Natural killer cell treated with Interleukin-12 subunit alpha and Interleukin-12 subunit beta and Interleukin-15 and Interleukin-18, amount 100 ng/mL, for 72 hours (primary cell): ENCODE data around the gene YIPF2. TPM values are rescaled to one million over a fixed set of nuclear protein-coding genes. Genes with fewer than 3 reads are reported as not detected.

Source experiments
- ATAC-seq, 2 donors: fragments of 150-1000 bp; cut with Tn5 transposase in 1 of 2; sonication (Bioruptor Pico), chemical (Tn5 transposase) in 1 of 2; 2 replicates each; pipeline ENCODE4 v1.10.0; 2021
- DNase-seq: peaks from one replicate; pipeline ENCODE4 v3.0.0; 2022; ENCODE audit warnings: low spot score
- H3K27ac Mint-ChIP-seq, 2 donors: 1 replicate in 1 of 2; 2 replicates in 1 of 2; pipeline ENCODE4 v1.8.0; 2022; ENCODE audit warnings: mixed read lengths in 2 of 2, mild to moderate bottlenecking in 1 of 2, moderate library complexity in 1 of 2
- H3K27me3 Mint-ChIP-seq, 2 donors: 1 replicate in 1 of 2; 2 replicates in 1 of 2; pipeline ENCODE4 v1.8.0; 2022; ENCODE audit warnings: mixed read lengths in 2 of 2
- H3K36me3 Mint-ChIP-seq: one replicate; pipeline ENCODE4 v1.8.0; 2022; ENCODE audit warnings: mixed read lengths
- H3K4me1 Mint-ChIP-seq, 2 donors: 1 replicate in 1 of 2; 2 replicates in 1 of 2; pipeline ENCODE4 v1.8.0; 2022; ENCODE audit warnings: low read depth in 2 of 2, mixed read lengths in 2 of 2, mild to moderate bottlenecking in 1 of 2
- H3K4me3 Mint-ChIP-seq: one replicate; pipeline ENCODE4 v1.8.0; 2022; ENCODE audit warnings: mixed read lengths
- H3K9me3 Mint-ChIP-seq: 2 replicates; pipeline ENCODE4 v1.8.0; 2022; ENCODE audit warnings: mixed read lengths
- total RNA-seq, 2 donors: library from RNA; stranded (reverse); gene quantifications; one replicate each; pipeline ENCODE4 v1.2.3, GENCODE V29; 2022

YIPF2 gene
- total RNA-seq, 2 donors from 2014 or later = 33.8 to 37.2 TPM

DNA sequence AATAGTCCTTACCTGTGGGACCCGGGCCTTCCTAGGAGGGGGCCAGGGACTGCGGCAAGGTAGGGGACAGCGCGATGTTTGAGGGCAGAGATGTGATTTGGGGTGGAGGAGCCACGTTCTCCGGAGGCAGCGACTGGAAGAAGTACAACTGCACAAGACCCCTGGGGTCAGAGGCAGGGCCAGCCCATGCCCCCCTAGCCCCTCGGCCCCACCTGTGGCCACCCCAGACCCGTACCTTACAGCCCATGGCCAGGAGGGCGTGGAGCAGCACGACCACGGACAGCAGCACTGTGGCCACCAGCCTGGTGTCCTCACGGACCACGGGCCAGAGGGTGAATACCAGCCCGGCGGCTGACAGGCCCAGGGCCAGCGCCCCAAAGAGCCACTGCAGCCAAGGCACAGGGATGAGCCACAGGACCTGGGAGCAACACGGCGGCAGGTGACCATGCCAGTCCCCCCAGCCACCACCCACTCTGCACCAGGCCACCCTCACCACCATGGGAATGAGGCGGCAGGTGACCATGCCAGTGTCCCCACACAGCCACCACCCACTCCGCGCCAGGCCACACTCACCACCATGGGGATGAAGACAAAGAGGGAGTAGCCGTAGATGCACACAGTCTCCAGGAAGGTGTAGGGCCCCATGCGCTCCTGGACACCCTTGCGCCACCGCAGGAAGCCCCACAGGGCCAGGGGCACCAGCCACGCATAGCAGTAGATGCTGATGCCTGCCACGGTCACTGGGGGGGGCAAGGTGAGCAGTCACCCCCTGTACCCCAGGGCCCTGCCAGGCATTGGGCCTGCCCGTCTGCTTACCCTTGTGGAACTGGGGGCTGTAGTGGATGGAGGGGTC lies 5.0 kb downstream of the YIPF2 start:
- Mint-ChIP-seq H3K9me3 (no peaks in the 10 kb centered on the region), H3K27ac (no peak overlapping the region), H3K4me3 (no peak overlapping the region), H3K27me3 (no peaks in the 10 kb centered on the region), H3K4me1 (peaks cover 5 to 12% of the 10 kb centered on the region in 2 donors), H3K36me3 (no peaks in the 10 kb centered on the region)
- DNase-seq = no peak
- ATAC-seq = no peak

DNA sequence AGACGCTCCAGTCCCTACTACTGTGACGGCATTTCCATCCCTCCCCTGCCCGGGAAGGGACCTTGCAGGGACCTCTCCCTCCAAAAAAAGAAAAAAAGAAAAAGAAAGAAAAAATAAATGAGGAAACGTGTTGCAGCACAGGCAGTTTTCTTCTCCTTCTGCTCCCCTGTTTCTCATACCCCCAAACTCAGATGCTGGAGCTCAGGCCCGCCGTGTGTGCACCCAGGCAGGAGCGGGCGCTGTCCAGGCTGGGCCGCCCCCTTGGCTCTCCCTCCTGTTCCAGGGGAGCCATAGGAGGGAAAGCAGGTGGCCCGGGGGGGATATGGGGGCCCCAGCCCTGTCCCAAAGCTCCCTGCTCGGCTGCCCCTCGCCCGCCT lies 5.8 kb downstream of the YIPF2 start:
- no peak overlapping the region for H3K27ac Mint-ChIP-seq
- no peak for ATAC-seq
- no peaks in the 10 kb centered on the region for H3K9me3 Mint-ChIP-seq
- no peaks in the 10 kb centered on the region for H3K36me3 Mint-ChIP-seq
- no peak overlapping the region for H3K4me3 Mint-ChIP-seq
- DNase-seq = no peak
- H3K4me1 Mint-ChIP-seq = peaks cover 5 to 7% of the 10 kb centered on the region in 2 donors
- H3K27me3 Mint-ChIP-seq = no peaks in the 10 kb centered on the region

DNA sequence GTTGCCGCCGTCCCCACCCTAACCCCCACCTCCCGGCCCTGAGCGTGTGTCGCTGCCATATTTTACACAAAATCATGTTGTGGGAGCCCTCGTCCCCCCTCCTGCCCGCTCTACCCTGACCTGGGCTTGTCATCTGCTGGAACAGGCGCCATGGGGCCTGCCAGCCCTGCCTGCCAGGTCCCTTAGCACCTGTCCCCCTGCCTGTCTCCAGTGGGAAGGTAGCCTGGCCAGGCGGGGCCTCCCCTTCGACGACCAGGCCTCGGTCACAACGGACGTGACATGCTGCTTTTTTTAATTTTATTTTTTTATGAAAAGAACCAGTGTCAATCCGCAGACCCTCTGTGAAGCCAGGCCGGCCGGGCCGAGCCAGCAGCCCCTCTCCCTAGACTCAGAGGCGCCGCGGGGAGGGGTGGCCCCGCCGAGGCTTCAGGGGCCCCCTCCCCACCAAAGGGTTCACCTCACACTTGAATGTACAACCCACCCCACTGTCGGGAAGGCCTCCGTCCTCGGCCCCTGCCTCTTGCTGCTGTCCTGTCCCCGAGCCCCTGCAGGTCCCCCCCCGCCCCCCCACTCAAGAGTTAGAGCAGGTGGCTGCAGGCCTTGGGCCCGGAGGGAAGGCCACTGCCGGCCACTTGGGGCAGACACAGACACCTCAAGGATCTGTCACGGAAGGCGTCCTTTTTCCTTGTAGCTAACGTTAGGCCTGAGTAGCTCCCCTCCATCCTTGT lies 6.4 kb downstream of the YIPF2 start:
- Mint-ChIP-seq H3K9me3 (no peaks in the 10 kb centered on the region), H3K4me3 (no peak overlapping the region), H3K27me3 (no peaks in the 10 kb centered on the region), H3K27ac (no peak overlapping the region), H3K4me1 (peaks cover under 1 to 3% of the 10 kb centered on the region in 2 donors), H3K36me3 (no peaks in the 10 kb centered on the region)
- ATAC-seq (no peak), DNase-seq (no peak)

DNA sequence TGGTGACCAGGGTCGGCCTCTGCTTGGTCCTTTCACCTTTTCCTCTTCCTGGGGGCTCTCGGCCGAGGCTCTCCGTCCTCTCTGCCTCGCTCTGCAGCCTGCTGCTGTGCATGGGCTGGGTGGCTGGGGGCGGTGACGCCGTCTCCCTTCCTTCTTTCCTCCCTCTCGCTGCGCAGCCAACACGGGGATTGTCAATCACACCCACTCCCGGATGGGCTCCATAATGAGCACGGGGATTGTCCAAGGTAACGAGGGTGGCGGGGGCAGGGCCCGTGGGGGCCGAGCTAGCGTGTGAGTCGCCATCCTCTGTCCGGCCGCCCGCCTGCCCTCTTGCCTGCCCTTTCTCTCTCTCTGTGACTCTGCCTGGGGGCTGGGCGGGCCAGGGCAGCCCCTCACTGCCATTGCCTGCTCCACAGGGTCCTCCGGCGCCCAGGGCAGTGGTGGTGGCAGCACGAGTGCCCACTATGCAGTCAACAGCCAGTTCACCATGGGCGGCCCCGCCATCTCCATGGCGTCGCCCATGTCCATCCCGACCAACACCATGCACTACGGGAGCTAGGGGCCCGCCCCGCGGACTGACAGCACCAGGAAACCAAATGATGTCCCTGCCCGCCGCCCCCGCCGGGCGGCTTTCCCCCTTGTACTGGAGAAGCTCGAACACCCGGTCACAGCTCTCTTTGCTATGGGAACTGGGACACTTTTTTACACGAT lies 7.1 kb downstream of the YIPF2 start:
- ATAC-seq = no peak
- no peak overlapping the region for H3K4me3 Mint-ChIP-seq
- no peaks in the 10 kb centered on the region for H3K36me3 Mint-ChIP-seq
- H3K9me3 Mint-ChIP-seq = no peaks in the 10 kb centered on the region
- no peak for DNase-seq
- H3K27ac Mint-ChIP-seq = no peak overlapping the region
- no peaks in the 10 kb centered on the region for H3K27me3 Mint-ChIP-seq
- peaks cover 0 to 3% of the 10 kb centered on the region in 2 donors for H3K4me1 Mint-ChIP-seq

DNA sequence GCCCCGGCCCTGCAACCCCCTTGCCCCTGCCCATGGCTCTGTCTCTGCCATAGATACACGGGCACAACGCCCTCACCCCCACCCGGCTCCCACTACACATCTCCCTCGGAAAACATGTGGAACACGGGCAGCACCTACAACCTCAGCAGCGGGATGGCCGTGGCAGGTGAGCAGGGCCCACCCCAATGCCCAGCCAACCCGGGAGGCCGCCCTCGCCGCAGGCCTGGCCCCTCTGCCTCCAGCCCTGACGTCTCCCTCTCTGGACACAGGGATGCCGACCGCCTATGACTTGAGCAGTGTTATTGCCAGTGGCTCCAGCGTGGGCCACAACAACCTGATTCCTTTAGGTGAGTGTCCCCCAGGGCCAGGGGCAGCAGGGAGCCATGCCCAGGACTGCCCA lies 7.7 kb downstream of the YIPF2 start:
- no peak overlapping the region for H3K27ac Mint-ChIP-seq
- no peaks in the 10 kb centered on the region for H3K36me3 Mint-ChIP-seq
- no peaks in the 10 kb centered on the region for H3K27me3 Mint-ChIP-seq
- H3K9me3 Mint-ChIP-seq = no peaks in the 10 kb centered on the region
- no peak overlapping the region for H3K4me3 Mint-ChIP-seq
- ATAC-seq (no peak), DNase-seq (no peak)
- peaks cover 0 to 3% of the 10 kb centered on the region in 2 donors for H3K4me1 Mint-ChIP-seq

DNA sequence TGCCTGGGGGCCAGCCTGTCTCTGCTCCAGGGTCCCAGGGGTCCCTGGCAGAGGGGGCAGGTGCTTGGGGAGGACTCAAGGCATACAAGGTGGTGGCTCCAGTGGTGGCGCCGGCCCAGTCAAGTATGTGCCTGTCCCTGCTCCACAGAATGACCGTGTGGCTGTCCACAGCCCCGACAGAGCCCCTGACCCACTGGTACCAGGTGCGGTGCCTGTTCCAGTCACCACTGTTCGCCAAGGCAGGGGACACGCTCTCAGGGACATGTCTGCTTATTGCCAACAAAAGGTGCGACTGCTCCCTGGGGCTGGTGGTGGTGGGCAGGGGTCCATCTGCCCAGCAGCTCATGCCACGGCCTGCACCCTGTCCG lies 8.2 kb downstream of the YIPF2 start:
- H3K36me3 Mint-ChIP-seq = no peaks in the 10 kb centered on the region
- no peak overlapping the region for H3K4me3 Mint-ChIP-seq
- no peaks in the 10 kb centered on the region for H3K9me3 Mint-ChIP-seq
- no peaks in the 10 kb centered on the region for H3K27me3 Mint-ChIP-seq
- no peak for ATAC-seq
- no peak overlapping the region for H3K27ac Mint-ChIP-seq
- peaks cover 0 to 3% of the 10 kb centered on the region in 2 donors for H3K4me1 Mint-ChIP-seq
- no peak for DNase-seq

DNA sequence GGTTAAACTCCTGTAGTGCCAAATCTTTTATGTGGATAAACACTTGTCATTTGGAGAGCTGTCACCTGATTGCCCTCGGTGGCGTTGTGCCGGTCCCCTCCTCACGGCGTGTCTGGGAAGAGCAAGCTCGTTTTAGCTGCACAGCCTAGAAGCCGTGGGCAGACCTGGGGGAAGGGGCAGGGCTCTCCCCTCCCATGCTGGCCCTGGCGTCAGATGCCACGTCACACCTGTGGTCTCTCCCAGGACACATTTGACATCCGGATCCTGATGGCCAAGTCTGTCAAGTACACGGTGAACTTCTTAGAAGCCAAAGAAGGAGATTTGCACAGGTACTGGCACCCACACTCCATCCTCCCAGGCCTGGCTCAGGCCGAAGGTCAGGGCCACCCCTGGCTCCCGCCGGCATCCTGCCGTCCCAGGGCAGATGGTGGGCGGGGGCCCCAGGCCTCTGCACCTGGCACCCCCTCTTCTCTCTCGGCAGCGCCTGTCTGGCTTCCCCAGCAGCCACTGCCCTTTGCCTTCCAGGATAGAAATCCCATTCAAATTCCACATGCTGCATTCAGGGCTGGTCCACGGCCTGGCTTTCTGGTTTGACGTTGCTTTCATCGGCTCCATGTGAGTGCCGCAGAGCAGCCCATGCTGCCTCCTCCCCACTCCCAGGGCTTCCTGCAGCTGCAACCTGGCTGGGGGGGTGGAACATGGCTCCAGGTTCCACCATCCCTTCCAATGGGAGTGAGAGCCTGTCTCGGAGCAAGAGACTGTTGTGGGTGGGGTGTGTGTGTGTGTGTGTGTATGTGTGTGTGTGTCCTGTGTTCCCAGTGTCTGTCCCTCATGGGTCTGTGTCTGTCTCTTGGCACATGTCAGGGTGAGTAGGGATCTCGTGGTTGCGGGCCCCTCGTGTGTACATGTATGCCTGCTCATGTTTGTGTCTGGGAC lies 8.8 kb downstream of the YIPF2 start:
- DNase-seq = no peak
- ATAC-seq = no peak
- Mint-ChIP-seq H3K27ac (no peak overlapping the region), H3K4me1 (peaks cover 0 to 3% of the 10 kb centered on the region in 2 donors), H3K27me3 (no peaks in the 10 kb centered on the region), H3K4me3 (no peak overlapping the region), H3K36me3 (no peaks in the 10 kb centered on the region), H3K9me3 (no peaks in the 10 kb centered on the region)

DNA sequence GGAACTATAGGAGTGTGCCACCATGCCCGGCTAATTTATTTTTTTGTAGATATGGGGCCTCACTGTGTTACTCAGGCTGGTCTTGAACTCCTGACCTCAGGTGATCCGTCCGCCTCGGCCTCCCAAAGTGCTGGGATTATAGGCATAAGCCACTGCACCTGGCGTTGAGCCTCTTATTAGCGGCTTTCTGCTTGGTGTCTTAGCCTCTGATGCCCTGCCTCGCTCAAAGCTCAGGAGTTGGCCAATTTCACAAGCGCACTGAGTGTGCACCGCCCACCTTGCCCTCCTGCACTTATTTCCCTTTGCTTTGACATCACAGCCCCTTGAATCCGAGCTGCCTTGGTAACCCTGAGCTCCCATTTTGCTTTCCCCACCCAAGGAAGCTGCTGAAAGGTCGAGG lies 10.1 kb downstream of the YIPF2 start:
- H3K4me3 Mint-ChIP-seq = no peak overlapping the region
- no peak for DNase-seq
- ATAC-seq = no peak
- no peaks in the 10 kb centered on the region for H3K9me3 Mint-ChIP-seq
- no peaks in the 10 kb centered on the region for H3K36me3 Mint-ChIP-seq
- no peaks in the 10 kb centered on the region for H3K27me3 Mint-ChIP-seq
- H3K4me1 Mint-ChIP-seq = no peaks in the 10 kb centered on the region
- no peak overlapping the region for H3K27ac Mint-ChIP-seq

DNA sequence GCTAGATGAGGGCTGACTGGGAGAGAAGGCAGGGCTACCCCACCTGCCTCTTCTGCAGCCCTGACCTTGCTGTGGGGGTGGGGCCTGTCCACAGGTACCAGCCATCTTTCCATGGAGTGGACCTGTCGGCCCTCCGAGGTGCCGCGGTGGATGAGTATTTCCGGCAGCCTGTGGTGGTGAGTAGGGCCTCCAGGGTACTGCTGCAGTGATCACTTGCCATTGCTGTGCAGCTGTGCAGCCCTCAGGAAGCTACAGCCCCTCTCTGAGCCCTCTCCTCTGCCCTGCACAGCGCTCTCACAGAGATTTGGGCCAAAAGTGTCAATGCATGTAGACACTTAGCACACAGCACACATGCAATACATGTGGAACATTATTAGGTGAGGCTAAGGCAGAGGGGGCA lies 11.8 kb downstream of the YIPF2 start:
- ATAC-seq (no peak), DNase-seq (no peak)
- Mint-ChIP-seq H3K27ac (no peak overlapping the region), H3K4me3 (no peak overlapping the region), H3K4me1 (no peaks in the 10 kb centered on the region), H3K36me3 (no peaks in the 10 kb centered on the region), H3K27me3 (no peaks in the 10 kb centered on the region), H3K9me3 (no peaks in the 10 kb centered on the region)

DNA sequence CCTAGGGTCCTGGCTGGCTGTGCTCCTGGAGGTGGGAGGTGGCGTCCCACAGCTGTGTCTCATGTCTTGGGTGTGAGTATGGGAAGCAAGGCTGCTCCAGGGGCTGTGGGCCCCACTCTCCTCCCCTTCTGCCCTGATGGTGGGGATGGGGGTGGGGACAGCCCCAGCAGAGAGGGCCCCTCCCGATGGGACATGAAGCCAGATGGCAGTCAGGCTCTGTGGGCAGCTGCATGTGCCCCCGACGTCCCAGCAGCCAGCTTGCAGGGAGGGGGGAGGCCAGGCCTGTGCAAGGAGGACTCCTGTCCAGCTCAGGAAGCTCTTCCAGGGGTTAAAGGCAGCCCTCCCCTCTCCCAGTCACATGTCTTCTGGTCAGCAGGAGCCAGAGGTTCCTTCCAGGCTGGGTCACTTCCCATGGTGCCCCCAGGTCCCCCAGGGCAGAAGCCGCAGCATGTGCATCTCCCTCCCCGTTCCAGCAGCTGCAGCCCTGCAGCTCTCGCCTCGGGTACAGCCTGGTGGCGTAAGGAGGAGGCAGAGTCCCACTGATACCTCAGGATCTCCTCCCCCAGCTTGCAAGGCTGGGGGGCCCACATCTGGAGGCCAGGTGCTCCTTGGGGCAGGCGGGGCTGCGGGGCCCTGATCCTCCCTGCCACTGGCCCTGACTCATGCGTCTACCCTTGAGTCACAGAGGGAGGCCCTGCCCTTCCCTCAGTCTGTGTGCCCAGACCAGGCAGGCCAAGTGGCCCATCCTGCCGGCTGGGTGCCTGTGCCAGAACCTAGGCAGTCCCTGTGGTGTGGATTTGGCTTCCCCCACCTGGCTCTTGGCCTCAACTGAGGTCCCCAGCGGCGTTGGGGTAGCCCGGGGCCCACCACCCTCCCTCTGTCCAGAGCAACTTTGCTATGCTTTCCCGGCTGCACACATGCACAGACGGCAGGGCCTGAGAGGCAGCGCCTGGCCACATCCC lies 13.0 kb downstream of the YIPF2 start:
- no peaks in the 10 kb centered on the region for H3K27me3 Mint-ChIP-seq
- DNase-seq (no peak), ATAC-seq (no peak)
- H3K27ac Mint-ChIP-seq = no peak overlapping the region
- no peaks in the 10 kb centered on the region for H3K4me1 Mint-ChIP-seq
- no peaks in the 10 kb centered on the region for H3K36me3 Mint-ChIP-seq
- H3K9me3 Mint-ChIP-seq = no peaks in the 10 kb centered on the region
- no peak overlapping the region for H3K4me3 Mint-ChIP-seq

DNA sequence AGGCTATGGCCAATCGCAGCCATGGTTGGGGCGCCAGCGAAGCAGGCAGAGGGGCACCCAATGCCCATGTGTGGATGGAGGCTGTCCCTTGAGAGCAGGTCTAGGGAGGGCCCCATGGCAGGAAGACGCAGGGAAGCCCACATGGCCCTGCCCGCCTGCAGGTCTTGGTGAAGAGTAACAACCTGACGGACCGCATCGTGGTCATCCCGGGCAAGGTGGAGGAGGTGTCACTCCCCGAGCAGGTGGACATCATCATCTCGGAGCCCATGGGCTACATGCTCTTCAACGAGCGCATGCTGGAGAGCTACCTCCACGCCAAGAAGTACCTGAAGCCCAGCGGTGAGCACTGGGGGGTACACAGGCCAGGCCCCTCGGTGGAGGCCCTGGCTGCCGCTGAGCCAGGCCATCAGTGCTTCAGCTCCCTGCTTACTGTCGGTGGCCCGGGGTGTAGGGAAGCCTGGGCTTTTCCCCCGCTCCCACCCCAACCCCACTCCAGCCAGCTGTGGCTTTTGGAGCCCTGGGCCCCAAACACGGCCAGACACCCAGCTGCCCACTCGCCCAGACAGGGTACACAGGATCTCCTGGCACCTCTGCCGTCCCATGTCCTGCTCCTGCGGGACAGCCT lies 14.6 kb downstream of the YIPF2 start:
- Mint-ChIP-seq H3K4me3 (no peak overlapping the region), H3K36me3 (no peaks in the 10 kb centered on the region), H3K27me3 (no peaks in the 10 kb centered on the region), H3K9me3 (no peaks in the 10 kb centered on the region), H3K27ac (no peak overlapping the region), H3K4me1 (no peaks in the 10 kb centered on the region)
- DNase-seq = no peak
- ATAC-seq = no peak

DNA sequence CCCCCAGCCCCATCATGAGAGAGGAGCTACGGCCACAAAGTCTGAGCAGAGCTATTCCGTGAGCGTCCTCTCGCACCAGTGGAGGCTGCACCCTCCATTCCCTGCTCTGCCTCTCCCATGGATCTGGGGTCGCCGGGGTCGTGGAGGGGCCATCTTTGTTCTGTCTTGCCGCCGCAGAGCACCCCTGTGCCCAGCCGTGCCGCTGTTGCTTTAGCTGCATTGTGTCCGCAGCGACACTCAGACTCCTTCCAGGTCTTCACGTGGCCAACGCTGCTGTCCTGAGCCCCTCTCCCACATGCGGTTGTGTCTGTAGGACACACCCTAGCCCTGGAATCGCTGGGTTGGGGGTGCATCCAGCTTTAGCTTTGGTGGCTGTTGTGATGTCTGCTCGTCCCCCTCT lies 15.8 kb downstream of the YIPF2 start:
- no peak overlapping the region for H3K27ac Mint-ChIP-seq
- no peak for DNase-seq
- H3K4me1 Mint-ChIP-seq = no peaks in the 10 kb centered on the region

More for the DNA sequence above, 15.8 kb downstream of the YIPF2 start:
- no peak overlapping the region for H3K4me3 Mint-ChIP-seq
- ATAC-seq = no peak
- no peaks in the 10 kb centered on the region for H3K9me3 Mint-ChIP-seq
- H3K27me3 Mint-ChIP-seq = no peaks in the 10 kb centered on the region
- H3K36me3 Mint-ChIP-seq = no peaks in the 10 kb centered on the region
